LNCaP clone FGC (cell line): Measurements from ENCODE around the gene PPP6R1.
A peak's percentile ranks its signal among the peaks of the same experiment; 100 is the strongest.

Source experiments
- DNase-seq: peaks from one replicate; pipeline ENCODE4 v3.0.0-alpha.2; 2011; ENCODE audit warnings: low read depth
- H3K4me3 ChIP-seq: 2 replicates; pipeline ENCODE4 v1.5.1; 2011; ENCODE audit warnings: mild to moderate bottlenecking, low read depth, low read length, control low read depth
- CTCF ChIP-seq: IDR thresholded peaks from 2 replicates; pipeline ENCODE4 v1.5.1; 2012; ENCODE audit warnings: mild to moderate bottlenecking; ENCODE audit not compliant: control insufficient read depth, insufficient read depth; ENCODE audit errors: extremely low read depth

PPP6R1 gene

GRCh38 chr19:55265723-55266386, 7.0 kb upstream of the PPP6R1 start:
- H3K4me3 ChIP-seq = no peak overlapping the region
- TF ChIP-seq CTCF = no peak
- no peak for DNase-seq

GRCh38 chr19:55265173-55265572, 6.4 kb upstream of the PPP6R1 start:
- no peak for TF ChIP-seq CTCF
- no peak overlapping the region for H3K4me3 ChIP-seq
- DNase-seq = no peak

- DNase-seq = no peak
- no peak overlapping the region for H3K4me3 ChIP-seq
- TF ChIP-seq CTCF = no peak
These were observed 5.7 kb upstream of the PPP6R1 start for GRCh38 chr19:55264531-55264930.

- no peak for TF ChIP-seq CTCF
These were observed 3.5 kb upstream of the PPP6R1 start for GRCh38 chr19:55262359-55262758.

GRCh38 chr19:55261671-55262126, 2.9 kb upstream of the PPP6R1 start:
- no peak for DNase-seq
- TF ChIP-seq CTCF = no peak
- no peak overlapping the region for H3K4me3 ChIP-seq

More at GRCh38 chr19:55262359-55262758, 3.5 kb upstream of the PPP6R1 start:
- no peak for DNase-seq
- no peak overlapping the region for H3K4me3 ChIP-seq

GRCh38 chr19:55259540-55260210, 858 bp upstream of the PPP6R1 start:
- TF ChIP-seq CTCF = no peak
- peak overlapping the region; percentile 92 for H3K4me3 ChIP-seq
- no peak for DNase-seq
